ENCODE measurements around the gene AKT2. TPM values are rescaled to one million over a fixed set of nuclear protein-coding genes. Genes with fewer than 3 reads are reported as not detected.
A peak's percentile ranks its signal among the peaks of the same experiment; 100 is the strongest.

AKT2 gene
- total and polyA plus RNA-seq, 2 of the 8 experiments (the other 6 are each of a cell fraction or from before 2014, with no cell fraction given) = 151 to 183 TPM

GRCh38 chr19:40216013-40216776 lies 69.0 kb downstream of the AKT2 start:
- no peak overlapping the region for H2AK5ac ChIP-seq (ENCODE audit: low read depth, low read length)
- peak overlapping the region in 2 of 4 experiments; percentile 3 to 49; a peak in 4 of 8 replicates for H3K4me3 ChIP-seq (ENCODE audit: extremely low read depth in 1 of 4, insufficient read depth in 2 of 4, low read depth in 3 of 4, low read length in 4 of 4)
- 74% methylated on average over 23 of the region's 23 CpGs; no CpG with 5 or more reads in 1 of the 2 experiments for WGBS, 2 experiments (ENCODE audit: extremely low coverage in 1 of 2, insufficient coverage in 1 of 2, insufficient read length in 1 of 2, insufficient replicate concordance in 2 of 2, low coverage in 1 of 2, low lambda C conversion rate in 2 of 2, missing lambda C conversion rate in 1 of 2)
- H3K23me2 ChIP-seq (ENCODE audit: low read depth, low read length) = peaks cover 7% of the 10 kb centered on the region; the same call in 1 of the 2 replicates
- H3K14ac ChIP-seq (ENCODE audit: insufficient read length) = no peak overlapping the region
- H3K18ac ChIP-seq (ENCODE audit: extremely low read depth, low read length) = no peak overlapping the region
- H3K9ac ChIP-seq (replicated peaks in 1 of 4; ENCODE audit: extremely low read depth in 1 of 4, low read depth in 3 of 4, low read length in 3 of 4) = no peak overlapping the region
- H3K79me1 ChIP-seq (ENCODE audit: low read depth, low read length) = no peaks in the 10 kb centered on the region
- peaks cover 3 to 4% of the 10 kb centered on the region in 2 experiments for H4K20me1 ChIP-seq (replicated peaks in 1 of 2; ENCODE audit: control insufficient read depth in 1 of 2, insufficient read depth in 2 of 2, low read length in 2 of 2)
- no peak overlapping the region for H3K23ac ChIP-seq (ENCODE audit: insufficient read length)
- peak overlapping the region; percentile 67 to 70 for H3K4me2 ChIP-seq (ENCODE audit: insufficient read depth in 1 of 2, low read depth in 2 of 2, low read length in 2 of 2)
- H4K91ac ChIP-seq (replicated peaks; ENCODE audit: insufficient read length, low read length) = no peak overlapping the region
- POLR2A ChIA-PET (ENCODE audit: partially characterized antibody) = interaction anchor here (0.9 to 1.8 kb wide), 4 partner anchors 9 to 125 kb away, joined by 3 read pairs; partner anchors contain the start of gene ZNF780A
- peak overlapping the region; percentile 46; the same call in 1 of the 2 replicates for H2BK15ac ChIP-seq (ENCODE audit: low read length)
- H3K27me3 ChIP-seq (replicated peaks in 1 of 4; ENCODE audit: control insufficient read depth in 3 of 4, extremely low read depth in 1 of 4, insufficient read depth in 3 of 4, low read length in 3 of 4) = peaks cover 3 to 21% (median 16%) of the 10 kb centered on the region in 4 experiments
- H4K8ac ChIP-seq (ENCODE audit: extremely low read depth, insufficient read depth, low read length) = no peak overlapping the region
- H2BK12ac ChIP-seq (ENCODE audit: low read depth, low read length) = peak overlapping the region; percentile 62; the same call in 1 of the 2 replicates
- H3K4me1 ChIP-seq (replicated peaks in 1 of 4; ENCODE audit: control insufficient read depth in 3 of 4, insufficient read depth in 4 of 4, low read length in 3 of 4) = peaks cover 0 to 10% (median 5%) of the 10 kb centered on the region in 4 experiments; a peak in 5 of 7 replicates
- no peaks in the 10 kb centered on the region for H3K36me3 ChIP-seq (ENCODE audit: control insufficient read depth in 2 of 4, insufficient read depth in 4 of 4, low read length in 3 of 4)
- CTCF ChIA-PET (ENCODE audit: partially characterized antibody) = interaction anchor here (0.9 to 3.3 kb wide), 11 partner anchors 10 to 140 kb away, joined by 3 to 18 read pairs (median 8); partner anchors contain the start of genes CCNP and MAP3K10
- no peak for TF ChIP-seq SRF (IDR thresholded peaks at IDR 0.05; ENCODE audit: low read depth, low read length)
- peak; percentile 48; the same call in 1 of the 2 replicates for TF ChIP-seq MAFK (IDR thresholded peaks at IDR 0.05; ENCODE audit: low read depth, low read length)
- no peak for TF ChIP-seq EP300 (IDR thresholded peaks at IDR 0.05; ENCODE audit: borderline replicate concordance in 1 of 2, low read depth in 2 of 2, low read length in 2 of 2)
- H2BK120ac ChIP-seq (replicated peaks; ENCODE audit: low read depth, low read length) = no peak overlapping the region
- no peaks in the 10 kb centered on the region for H3K79me2 ChIP-seq (ENCODE audit: control insufficient read depth in 1 of 2, insufficient read depth in 2 of 2, low read length in 2 of 2)
- H3K4ac ChIP-seq (replicated peaks; ENCODE audit: insufficient read length, low read depth, low read length) = no peak overlapping the region
- H2AFZ ChIP-seq (ENCODE audit: low read length) = no peak overlapping the region
- H2BK20ac ChIP-seq (ENCODE audit: low read length) = peak overlapping the region; percentile 72; the same call in 1 of the 2 replicates
- DNase-seq (ENCODE audit: low read depth in 1 of 2, low spot score in 2 of 2) (no peak), FAIRE-seq (no peak)
- no peak overlapping the region for H3K27ac ChIP-seq (ENCODE audit: low read depth, low read length)
- H3K9me3 ChIP-seq (ENCODE audit: insufficient read depth in 2 of 2, low read depth in 1 of 2, low read length in 1 of 2) = no peaks in the 10 kb centered on the region
- H3K56ac ChIP-seq (replicated peaks; ENCODE audit: insufficient read length, low read depth, low read length) = no peak overlapping the region
- no peak overlapping the region for H4K5ac ChIP-seq (ENCODE audit: insufficient read length, low read depth, low read length)
- H2BK5ac ChIP-seq (ENCODE audit: low read depth, low read length) = no peak overlapping the region

Data from H1 (cell line).